Renal cortex interstitium (tissue), 11 donors: ENCODE data around the gene DIP2C. TPM values are rescaled to one million over a fixed set of nuclear protein-coding genes. Genes with fewer than 3 reads are reported as not detected.
"Not testable (repeated sequence)": the region's sequence is repeated elsewhere in the genome, so short reads cannot be mapped to it uniquely, and the experiment has no call there.

ENCODE experiments used
- DNase-seq, 11 donors: peaks; one replicate each; pipeline ENCODE4 v3.0.0-alpha.2; 2013; ENCODE audit warnings: low read depth in 9 of 11, low spot score in 4 of 11; ENCODE audit errors: extremely low read depth in 1 of 11
- polyA plus RNA-seq, 3 donors: library from polyadenylated mRNA; unstranded; fragments of 120-200 nt; gene quantifications; one replicate each; pipeline ENCODE4 v1.2.1, GENCODE V29; 2013; ENCODE audit not compliant: insufficient read length in 3 of 3

The DIP2C gene
- polyA plus RNA-seq, 3 donors, result 20.7 to 23.7 (median 23.4) TPM

GRCh38 chr10:681670-682318 lies 7.7 kb downstream of the DIP2C start:
- no peak for DNase-seq

- DNase-seq, result no peak
These were observed 8.7 kb downstream of the DIP2C start for GRCh38 chr10:680745-681144.

GRCh38 chr10:680146-680545 lies 9.3 kb downstream of the DIP2C start:
- DNase-seq, result no peak

- DNase-seq, result no peak
These were observed 9.9 kb downstream of the DIP2C start for GRCh38 chr10:679556-679955.

- not testable (repeated sequence) for DNase-seq
These were observed 10.8 kb downstream of the DIP2C start for GRCh38 chr10:678662-679005.

GRCh38 chr10:677750-678661 lies 11.5 kb downstream of the DIP2C start:
- no peak for DNase-seq

- DNase-seq, result no peak
These were observed 12.4 kb downstream of the DIP2C start for GRCh38 chr10:677038-677437.

GRCh38 chr10:676178-676577 lies 13.3 kb downstream of the DIP2C start:
- DNase-seq, result no peak

- DNase-seq, result no peak
These were observed 13.9 kb downstream of the DIP2C start for GRCh38 chr10:675532-675931.

GRCh38 chr10:673492-673891 lies 16.0 kb downstream of the DIP2C start:
- DNase-seq, result no peak

GRCh38 chr10:672992-673391 lies 16.5 kb downstream of the DIP2C start:
- no peak for DNase-seq

GRCh38 chr10:672203-672602 lies 17.3 kb downstream of the DIP2C start:
- no peak for DNase-seq

GRCh38 chr10:670990-671389 lies 18.5 kb downstream of the DIP2C start:
- DNase-seq, result no peak

- no peak for DNase-seq
These were observed 19.4 kb downstream of the DIP2C start for GRCh38 chr10:670038-670437.

- DNase-seq, result no peak
These were observed 20.5 kb downstream of the DIP2C start for GRCh38 chr10:668786-669485.

GRCh38 chr10:667602-668143 lies 21.8 kb downstream of the DIP2C start:
- no peak for DNase-seq

GRCh38 chr10:667096-667495 lies 22.4 kb downstream of the DIP2C start:
- DNase-seq, result no peak

- no peak for DNase-seq
These were observed 23.0 kb downstream of the DIP2C start for GRCh38 chr10:666237-667012.

- no peak for DNase-seq
These were observed 23.8 kb downstream of the DIP2C start for GRCh38 chr10:665579-666091.
